Keratinocyte (primary cell): Measurements from ENCODE around the gene CD96.

ENCODE experiments used
- EZH2 ChIP-seq: IDR thresholded peaks from one replicate; pipeline ENCODE4 v1.6.1; 2012; ENCODE audit warnings: inconsistent platforms, mild to moderate bottlenecking, low read length, moderate library complexity
- TF ChIP-seq, protein P1 (sequence below), 3 experiments: IDR thresholded peaks in 1 of 3; conservative IDR thresholded peaks in 1 of 3; optimal IDR thresholded peaks in 1 of 3; 2 replicates in 2 of 3; 3 replicates in 1 of 3; pipeline versions ENCODE3 to v1.5.1; 2011; ENCODE audit warnings: low read length in 3 of 3, mild to moderate bottlenecking in 3 of 3, moderate library complexity in 2 of 3, control low read depth in 1 of 3, inconsistent platforms in 1 of 3; ENCODE audit not compliant: insufficient read depth in 2 of 3; ENCODE audit errors: extremely low read depth in 1 of 3

DNA sequence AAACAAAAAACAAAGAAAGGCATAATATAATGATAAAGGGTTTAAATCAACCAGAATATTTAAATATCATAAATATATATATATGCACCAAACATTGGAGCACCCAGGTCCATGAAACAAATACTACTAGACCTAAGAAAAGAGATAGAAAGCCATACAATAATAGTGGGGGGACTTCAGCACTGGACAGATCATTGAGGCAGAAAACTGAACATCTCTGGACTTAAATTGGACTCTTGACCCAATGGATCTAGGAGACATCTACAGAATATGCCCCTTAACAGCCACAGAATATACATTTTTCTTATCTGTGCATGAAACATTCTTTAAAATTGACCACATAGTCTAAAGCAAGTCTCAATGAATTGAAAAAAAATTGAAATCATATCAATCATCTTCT, 48.7 kb upstream of the CD96 start:
- TF ChIP-seq, protein P1, sequence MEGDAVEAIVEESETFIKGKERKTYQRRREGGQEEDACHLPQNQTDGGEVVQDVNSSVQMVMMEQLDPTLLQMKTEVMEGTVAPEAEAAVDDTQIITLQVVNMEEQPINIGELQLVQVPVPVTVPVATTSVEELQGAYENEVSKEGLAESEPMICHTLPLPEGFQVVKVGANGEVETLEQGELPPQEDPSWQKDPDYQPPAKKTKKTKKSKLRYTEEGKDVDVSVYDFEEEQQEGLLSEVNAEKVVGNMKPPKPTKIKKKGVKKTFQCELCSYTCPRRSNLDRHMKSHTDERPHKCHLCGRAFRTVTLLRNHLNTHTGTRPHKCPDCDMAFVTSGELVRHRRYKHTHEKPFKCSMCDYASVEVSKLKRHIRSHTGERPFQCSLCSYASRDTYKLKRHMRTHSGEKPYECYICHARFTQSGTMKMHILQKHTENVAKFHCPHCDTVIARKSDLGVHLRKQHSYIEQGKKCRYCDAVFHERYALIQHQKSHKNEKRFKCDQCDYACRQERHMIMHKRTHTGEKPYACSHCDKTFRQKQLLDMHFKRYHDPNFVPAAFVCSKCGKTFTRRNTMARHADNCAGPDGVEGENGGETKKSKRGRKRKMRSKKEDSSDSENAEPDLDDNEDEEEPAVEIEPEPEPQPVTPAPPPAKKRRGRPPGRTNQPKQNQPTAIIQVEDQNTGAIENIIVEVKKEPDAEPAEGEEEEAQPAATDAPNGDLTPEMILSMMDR (optimal IDR thresholded peaks at IDR 0.05 in 1 of 3, IDR thresholded peaks at IDR 0.05 in 1 of 3, conservative IDR thresholded peaks at IDR 0.05 in 1 of 3; ENCODE audit: extremely low read depth in 1 of 3, insufficient read depth in 2 of 3, low read length in 3 of 3): no peak
- TF ChIP-seq EZH2: no peak
